Neural progenitor cell (in vitro differentiated cells): ENCODE results near the gene DPRX. TPM values are rescaled to one million over a fixed set of nuclear protein-coding genes. Genes with fewer than 3 reads are reported as not detected.

Experiments
- DNase-seq: peaks from one replicate; pipeline ENCODE4 v3.0.0-alpha.2; 2016; ENCODE audit warnings: low spot score
- H2AFZ ChIP-seq: fragments of 200-600 bp; sonication (generic); replicated peaks from 2 replicates; pipeline ENCODE4 v1.6.1; 2016; ENCODE audit warnings: antibody characterized with exemption
- H3F3A ChIP-seq: fragments of 200-600 bp; sonication (generic); 2 replicates; pipeline ENCODE4 v1.6.1; 2016; ENCODE audit warnings: antibody characterized with exemption, low read depth
- H3K27ac ChIP-seq: fragments of 200-600 bp; sonication (generic); 2 replicates; pipeline ENCODE4 v1.5.1; 2016; ENCODE audit warnings: mild to moderate bottlenecking
- H3K27me3 ChIP-seq: fragments of 200-600 bp; sonication (generic); 2 replicates; pipeline ENCODE4 v1.6.1; 2016; ENCODE audit warnings: mild to moderate bottlenecking, moderate library complexity
- H3K36me3 ChIP-seq: fragments of 200-600 bp; sonication (generic); 2 replicates; pipeline ENCODE4 v1.5.1; 2016
- H3K4me1 ChIP-seq: fragments of 200-600 bp; sonication (generic); 2 replicates; pipeline ENCODE4 v1.6.1; 2016; ENCODE audit warnings: mixed run types
- H3K4me2 ChIP-seq: fragments of 200-600 bp; sonication (generic); 2 replicates; pipeline ENCODE4 v1.6.1; 2016
- H3K4me3 ChIP-seq: fragments of 200-600 bp; sonication (generic); 2 replicates; pipeline ENCODE4 v1.5.1; 2016
- H3K79me2 ChIP-seq: fragments of 200-600 bp; sonication (generic); 2 replicates; pipeline ENCODE4 v1.6.1; 2016; ENCODE audit warnings: low read depth
- H3K9ac ChIP-seq: fragments of 200-600 bp; sonication (generic); 2 replicates; pipeline ENCODE4 v1.6.1; 2016
- H3K9me3 ChIP-seq: fragments of 200-600 bp; sonication (generic); 2 replicates; pipeline ENCODE4 v1.5.1; 2016; ENCODE audit warnings: low read depth
- H4K20me1 ChIP-seq: fragments of 200-600 bp; sonication (generic); 2 replicates; pipeline ENCODE4 v1.6.1; 2016; ENCODE audit warnings: low read depth
- H3K27ac Mint-ChIP-seq: 3 replicates; pipeline ENCODE4 v1.8.0; 2021; ENCODE audit warnings: mixed read lengths
- H3K27me3 Mint-ChIP-seq: 2 replicates; pipeline ENCODE4 v1.8.0; 2022; ENCODE audit warnings: low read depth, mild to moderate bottlenecking, inconsistent platforms, moderate library complexity, mixed read lengths; ENCODE audit not compliant: insufficient read depth
- H3K36me3 Mint-ChIP-seq: 3 replicates; pipeline ENCODE4 v1.8.0; 2021; ENCODE audit warnings: mixed read lengths
- H3K4me1 Mint-ChIP-seq: 3 replicates; pipeline ENCODE4 v1.8.0; 2021; ENCODE audit warnings: mixed read lengths
- H3K4me3 Mint-ChIP-seq: 3 replicates; pipeline ENCODE4 v1.8.0; 2021; ENCODE audit warnings: mild to moderate bottlenecking, moderate library complexity, mixed read lengths
- H3K9me3 Mint-ChIP-seq: 3 replicates; pipeline ENCODE4 v1.8.0; 2020; ENCODE audit warnings: mixed read lengths
- EZH2 ChIP-seq: fragments of 200-600 bp; sonication (generic); IDR thresholded peaks from 2 replicates; pipeline ENCODE4 v1.6.1; 2017; ENCODE audit warnings: antibody characterized with exemption, mild to moderate bottlenecking, moderate library complexity
- EZH2phosphoT487 ChIP-seq: fragments of 200-600 bp; sonication (generic); IDR thresholded peaks from 2 replicates; pipeline ENCODE4 v1.6.1; 2017; ENCODE audit warnings: antibody characterized with exemption
- microRNA counts: library from miRNA; unstranded; fragments of <30 nt; microRNA quantifications from one replicate; lab custom pipeline; 2016
- microRNA-seq: library from miRNA; unstranded; fragments of <30 nt; microRNA quantifications from one replicate; pipeline ENCODE4, GENCODE V29; 2016
- small RNA-seq: library from RNA; depleted of rRNA; stranded (forward); fragments of <200 nt; gene quantifications from one replicate; pipeline ENCODE3, GENCODE V24; 2015
- total RNA-seq: library from RNA; depleted of rRNA; stranded (reverse); fragments of >200 nt; gene quantifications from 2 replicates; pipeline ENCODE4 v1.2.3, GENCODE V29; 2015; ENCODE audit warnings: low replicate concordance
- TF ChIP-seq, protein P1 (sequence below): fragments of 200-600 bp; sonication (generic); IDR thresholded peaks from 2 replicates; pipeline ENCODE4 v1.5.1; 2017; ENCODE audit warnings: antibody characterized with exemption, mild to moderate bottlenecking

Gene DPRX
- total RNA-seq, 1 donor from 2014 or later = not detected

DNA sequence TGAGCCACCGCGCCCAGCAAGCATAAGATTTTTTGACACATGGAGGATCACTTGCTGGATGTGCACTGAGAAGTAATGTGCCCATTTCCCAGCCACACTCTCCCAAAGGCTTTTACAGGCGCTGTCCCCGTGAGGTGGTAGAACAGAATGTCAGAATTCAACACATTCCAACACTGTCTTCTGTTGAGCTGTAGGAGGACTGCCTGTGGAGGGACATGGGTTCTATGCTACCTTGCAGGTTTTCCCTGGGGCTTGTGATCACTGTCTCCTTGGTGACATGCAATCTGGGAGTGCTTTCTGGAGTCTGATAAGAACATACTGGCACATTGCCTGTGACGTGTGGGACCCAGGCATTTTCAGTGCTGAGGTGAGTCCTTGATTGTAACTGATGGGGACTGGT, 38.5 kb downstream of the DPRX start:
- no peaks in the 10 kb centered on the region for H3K9me3 ChIP-seq
- no peak overlapping the region for H2AFZ ChIP-seq
- no peaks in the 10 kb centered on the region for H3K36me3 ChIP-seq
- H3K4me1 Mint-ChIP-seq = no peaks in the 10 kb centered on the region
- H3K27me3 Mint-ChIP-seq = no peaks in the 10 kb centered on the region
- H3K4me2 ChIP-seq = no peak overlapping the region
- no peaks in the 10 kb centered on the region for H3K79me2 ChIP-seq
- H3K9ac ChIP-seq = no peak overlapping the region
- H3K27ac ChIP-seq = no peak overlapping the region
- no peak overlapping the region for H3K27ac Mint-ChIP-seq
- no peaks in the 10 kb centered on the region for H3K36me3 Mint-ChIP-seq
- peaks cover 4% of the 10 kb centered on the region for H3K4me1 ChIP-seq
- no peak overlapping the region for H3K4me3 Mint-ChIP-seq
- no peak overlapping the region for H3K4me3 ChIP-seq
- DNase-seq = no peak
- H4K20me1 ChIP-seq = no peaks in the 10 kb centered on the region
- H3K9me3 Mint-ChIP-seq = no peaks in the 10 kb centered on the region
- H3F3A ChIP-seq = peaks cover 20% of the 10 kb centered on the region
- no peaks in the 10 kb centered on the region for H3K27me3 ChIP-seq
- TF ChIP-seq EZH2 (no peak), EZH2phosphoT487 (no peak)
- TF ChIP-seq, protein P1, sequence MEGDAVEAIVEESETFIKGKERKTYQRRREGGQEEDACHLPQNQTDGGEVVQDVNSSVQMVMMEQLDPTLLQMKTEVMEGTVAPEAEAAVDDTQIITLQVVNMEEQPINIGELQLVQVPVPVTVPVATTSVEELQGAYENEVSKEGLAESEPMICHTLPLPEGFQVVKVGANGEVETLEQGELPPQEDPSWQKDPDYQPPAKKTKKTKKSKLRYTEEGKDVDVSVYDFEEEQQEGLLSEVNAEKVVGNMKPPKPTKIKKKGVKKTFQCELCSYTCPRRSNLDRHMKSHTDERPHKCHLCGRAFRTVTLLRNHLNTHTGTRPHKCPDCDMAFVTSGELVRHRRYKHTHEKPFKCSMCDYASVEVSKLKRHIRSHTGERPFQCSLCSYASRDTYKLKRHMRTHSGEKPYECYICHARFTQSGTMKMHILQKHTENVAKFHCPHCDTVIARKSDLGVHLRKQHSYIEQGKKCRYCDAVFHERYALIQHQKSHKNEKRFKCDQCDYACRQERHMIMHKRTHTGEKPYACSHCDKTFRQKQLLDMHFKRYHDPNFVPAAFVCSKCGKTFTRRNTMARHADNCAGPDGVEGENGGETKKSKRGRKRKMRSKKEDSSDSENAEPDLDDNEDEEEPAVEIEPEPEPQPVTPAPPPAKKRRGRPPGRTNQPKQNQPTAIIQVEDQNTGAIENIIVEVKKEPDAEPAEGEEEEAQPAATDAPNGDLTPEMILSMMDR = no peak

DNA sequence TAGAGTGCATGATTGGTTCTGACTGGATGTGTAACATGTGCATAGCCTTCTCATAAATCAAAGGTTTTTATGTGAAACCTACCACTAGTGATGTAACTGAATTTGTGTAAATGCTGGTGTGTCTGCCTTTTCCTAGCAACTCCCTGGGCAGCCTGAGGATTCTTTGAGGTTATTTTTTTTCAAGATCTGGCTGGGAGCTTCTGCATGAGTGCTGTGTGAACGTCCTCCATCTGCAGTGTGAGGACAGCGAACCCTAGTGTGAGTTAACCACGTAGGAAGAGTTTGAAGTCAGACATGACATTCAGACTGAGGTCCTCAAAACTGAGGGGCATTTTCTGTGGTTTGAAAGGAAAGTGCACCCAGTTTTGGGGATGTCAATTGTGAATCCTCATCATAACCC, 39.9 kb downstream of the DPRX start:
- Histone ChIP-seq H4K20me1 (no peaks in the 10 kb centered on the region), H3K27me3 (no peaks in the 10 kb centered on the region), H3K36me3 (no peaks in the 10 kb centered on the region), H3K4me1 (peaks cover 4% of the 10 kb centered on the region), H2AFZ (peak overlapping the region; percentile 34), H3K9me3 (no peaks in the 10 kb centered on the region), H3F3A (peaks cover 15% of the 10 kb centered on the region), H3K27ac (no peak overlapping the region), H3K9ac (no peak overlapping the region), H3K4me2 (no peak overlapping the region), H3K4me3 (no peak overlapping the region), H3K79me2 (no peaks in the 10 kb centered on the region)
- H3K27ac Mint-ChIP-seq = no peak overlapping the region
- H3K36me3 Mint-ChIP-seq = no peaks in the 10 kb centered on the region
- no peak for DNase-seq
- TF ChIP-seq EZH2phosphoT487 (no peak), EZH2 (no peak)
- TF ChIP-seq, protein P1 = no peak
- H3K9me3 Mint-ChIP-seq = no peaks in the 10 kb centered on the region
- no peak overlapping the region for H3K4me3 Mint-ChIP-seq
- no peaks in the 10 kb centered on the region for H3K27me3 Mint-ChIP-seq
- H3K4me1 Mint-ChIP-seq = no peaks in the 10 kb centered on the region

MicroRNAs within 50 kb of the gene (microRNA counts, 767-probe panel; counts per million panel counts)
- microRNA hsa-miR-1323 (lab: Ali Mortazavi, UCI) (5,627 counts per million, percentile 91 among the panel's probes with 10 or more counts), microRNA hsa-miR-498 (lab: Ali Mortazavi, UCI) (460 counts per million, percentile 90 among the panel's probes with 10 or more counts), microRNA hsa-miR-512-3p (lab: Ali Mortazavi, UCI) (460 counts per million, percentile 90 among the panel's probes with 10 or more counts), microRNA hsa-miR-512-5p (lab: Ali Mortazavi, UCI) (460 counts per million, percentile 90 among the panel's probes with 10 or more counts), microRNA hsa-miR-515-3p (lab: Ali Mortazavi, UCI) (460 counts per million, percentile 90 among the panel's probes with 10 or more counts), microRNA hsa-miR-515-5p (lab: Ali Mortazavi, UCI) (460 counts per million, percentile 90 among the panel's probes with 10 or more counts), microRNA hsa-miR-519c-3p (lab: Ali Mortazavi, UCI) (460 counts per million, percentile 90 among the panel's probes with 10 or more counts), microRNA hsa-miR-519e-3p (lab: Ali Mortazavi, UCI) (460 counts per million, percentile 90 among the panel's probes with 10 or more counts), microRNA hsa-miR-520e (lab: Ali Mortazavi, UCI) (460 counts per million, percentile 90 among the panel's probes with 10 or more counts), microRNA hsa-miR-520f (lab: Ali Mortazavi, UCI) (460 counts per million, percentile 90 among the panel's probes with 10 or more counts)

Small RNA genes within 50 kb of the gene (microRNA-seq; reads per million reads assigned to microRNA genes)
- gene MIR1323 = 34.5 reads per million, percentile 63 among the genes with 10 or more reads in this experiment
- gene MIR498 = 21.2 reads per million, percentile 54 among the genes with 10 or more reads in this experiment
- gene MIR512-1 = not detected
- gene MIR512-2 = not detected
- gene MIR515-1 = not detected
- gene MIR515-2 = not detected
- 88.2 reads per million, percentile 74 among the genes with 10 or more reads in this experiment for gene MIR519C
- gene MIR519E = 1.3 reads per million
- gene MIR520E = 35.4 reads per million, percentile 64 among the genes with 10 or more reads in this experiment
- gene MIR520F = 172 reads per million, percentile 80 among the genes with 10 or more reads in this experiment

Small RNA genes within 50 kb of the gene (small RNA-seq; reads per million reads assigned to genes)
- gene MIR1323 = 0.70 reads per million, percentile 69 among the genes with 10 or more reads in this experiment
- gene MIR498 = not detected
- gene MIR512-1 = not detected
- gene MIR512-2 = not detected
- gene MIR515-1 = not detected
- gene MIR515-2 = not detected
- gene MIR519C = 0.16 reads per million
- gene MIR519E = not detected
- not detected for gene MIR520E
- not detected for gene RNU6-698P

Other genes starting within 250 kb of the DPRX start
- gene ZNF765, start 236.8 kb upstream of the DPRX start, total RNA-seq = 14.9 and 17.2 TPM in 2 replicates
- gene ZNF761, start 200.0 kb upstream of the DPRX start, total RNA-seq = 17.9 and 22.1 TPM in 2 replicates
- 14.2 and 24.3 TPM in 2 replicates for gene ZNF813, start 164.3 kb upstream of the DPRX start, total RNA-seq
- 44.2 and 68.5 TPM in 2 replicates for gene ZNF331, start 93.9 kb upstream of the DPRX start, total RNA-seq
- 0.19 TPM in 1 of 2 replicates, not detected in the other for gene NLRP12, start 192.3 kb downstream of the DPRX start, total RNA-seq
- gene MYADM, start 235.9 kb downstream of the DPRX start, total RNA-seq = 11.5 and 25.6 TPM in 2 replicates